AG20443 (cell line): ENCODE data around the gene TNS1.
"Not testable (repeated sequence)": the region's sequence is repeated elsewhere in the genome, so short reads cannot be mapped to it uniquely, and the experiment has no call there.

Experiments used
- DNase-seq: peaks from one replicate; pipeline ENCODE4 v3.0.0; 2012; ENCODE audit warnings: low spot score, mixed read lengths

The TNS1 gene

DNA sequence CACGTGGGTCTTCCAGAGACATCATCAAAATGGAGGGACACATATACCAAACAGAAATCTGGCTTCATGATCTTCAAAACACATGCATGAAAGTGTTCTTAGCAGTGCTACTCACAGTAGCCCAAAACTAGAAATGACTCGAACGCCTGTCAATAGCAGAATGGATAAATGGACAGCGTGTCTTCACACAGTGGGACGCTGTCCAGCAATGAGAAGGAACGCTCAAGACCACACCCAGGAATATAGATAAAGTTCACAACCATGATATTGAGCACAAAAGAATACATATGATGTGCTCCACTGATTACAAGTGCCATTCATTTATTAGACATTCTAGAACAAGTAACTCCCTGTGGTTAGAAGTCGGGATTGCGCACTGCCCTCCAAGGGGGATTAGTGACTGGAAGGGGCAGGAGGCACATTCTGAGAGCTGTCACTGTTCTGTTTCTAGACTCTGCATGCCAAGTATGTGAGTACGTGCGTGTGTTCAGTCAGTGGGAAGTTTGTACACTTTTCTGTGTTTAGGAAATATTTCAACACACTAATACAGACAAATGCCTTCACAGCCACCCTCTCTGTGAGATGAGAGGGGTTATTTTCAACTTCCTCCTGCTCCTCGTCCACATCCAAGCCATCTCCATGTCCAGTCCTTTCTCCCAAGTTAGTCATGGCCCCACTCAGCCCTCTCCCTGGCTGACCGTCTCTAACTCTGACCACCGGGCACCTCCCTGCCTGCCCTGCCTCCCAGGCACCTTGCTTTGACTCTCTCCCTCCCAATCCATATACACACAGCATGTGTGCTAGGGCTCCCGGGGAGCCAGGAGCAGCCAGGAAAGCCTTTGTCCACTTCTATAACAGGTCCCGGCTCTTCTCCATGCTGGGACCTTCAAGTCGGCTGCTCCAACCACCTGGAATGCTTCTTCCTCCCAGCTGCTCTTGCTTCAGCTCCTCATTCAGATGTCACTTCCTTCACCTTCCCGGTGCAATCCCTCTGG lies 26.9 kb upstream of the TNS1 start:
- DNase-seq: peak; percentile 12

DNA sequence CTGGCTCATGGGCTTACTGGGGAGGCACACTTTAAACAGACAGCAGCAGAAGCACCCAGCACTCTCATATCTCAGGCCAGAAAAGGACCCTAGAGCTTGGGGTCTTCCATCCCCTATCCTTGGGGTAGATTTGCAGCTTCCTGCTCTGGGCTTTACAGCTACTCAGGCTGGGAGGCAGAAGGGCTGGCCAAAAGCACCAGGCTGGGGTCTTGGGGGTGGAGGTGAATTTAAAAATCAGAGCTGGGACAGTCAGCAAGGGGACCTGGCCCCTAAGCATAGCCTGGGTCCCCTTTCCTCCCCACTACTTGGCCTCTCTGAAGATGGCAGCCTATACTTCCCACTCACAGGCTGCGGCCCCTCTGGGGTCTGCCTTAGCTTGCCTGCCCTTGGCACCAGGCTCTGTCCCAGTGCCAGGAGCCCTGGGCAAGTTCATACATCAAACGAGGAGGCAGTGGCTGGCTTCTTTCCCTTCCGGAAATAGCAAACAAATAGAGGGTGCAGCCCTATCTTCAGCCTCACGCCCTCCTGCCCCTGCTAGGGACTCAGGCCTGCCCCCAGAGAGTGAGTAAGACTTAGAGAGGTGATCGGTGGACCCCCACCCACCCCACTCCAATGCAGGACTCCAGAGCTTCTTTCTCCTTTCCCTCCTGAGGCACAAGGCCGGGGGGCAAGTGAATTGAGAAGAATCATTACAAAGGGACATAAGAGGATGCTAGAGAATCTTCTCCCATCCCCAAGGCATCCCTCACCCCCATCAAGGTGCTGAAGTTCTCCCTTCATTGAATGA lies 26.0 kb upstream of the TNS1 start:
- no peak for DNase-seq

GRCh38 chr2:218028189-218028495 lies 25.3 kb upstream of the TNS1 start:
- no peak for DNase-seq

DNA sequence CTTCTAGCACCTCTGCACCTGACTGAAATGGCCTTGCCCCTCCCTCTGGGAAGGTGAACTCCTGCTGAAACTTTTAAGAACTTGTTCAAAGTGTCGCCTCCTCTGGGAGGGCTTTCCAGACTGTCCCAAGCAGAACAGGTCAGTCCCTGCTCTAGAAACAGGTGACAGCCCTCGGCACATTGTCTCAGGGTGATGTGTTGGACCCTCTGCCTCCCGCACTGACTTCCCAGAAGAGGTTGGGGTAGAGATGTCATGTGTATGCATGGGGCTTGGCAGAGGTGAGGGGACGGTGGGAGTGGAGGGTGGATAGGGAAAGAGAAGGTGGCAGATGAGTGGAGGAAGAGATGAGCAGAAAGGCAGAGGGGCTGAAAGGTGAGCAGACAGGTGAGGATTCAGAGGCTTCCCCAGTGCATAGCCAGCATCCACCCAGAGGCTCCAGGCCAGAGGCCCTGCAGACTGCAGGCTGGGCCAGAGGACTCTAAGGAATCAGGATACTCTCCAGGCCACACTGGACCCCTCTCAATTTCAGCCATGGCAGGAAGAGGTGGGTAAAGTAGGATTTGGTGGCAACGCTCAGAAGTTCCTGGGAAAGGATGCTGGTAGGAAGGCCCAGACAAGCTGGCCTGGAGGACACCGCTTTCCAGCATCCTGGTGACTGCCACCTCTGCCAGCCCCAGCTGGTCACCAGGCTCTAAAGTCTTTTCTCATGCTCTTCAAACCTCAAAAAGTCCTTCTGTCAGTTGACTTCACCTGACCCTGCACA lies 24.8 kb upstream of the TNS1 start:
- DNase-seq: no peak

DNA sequence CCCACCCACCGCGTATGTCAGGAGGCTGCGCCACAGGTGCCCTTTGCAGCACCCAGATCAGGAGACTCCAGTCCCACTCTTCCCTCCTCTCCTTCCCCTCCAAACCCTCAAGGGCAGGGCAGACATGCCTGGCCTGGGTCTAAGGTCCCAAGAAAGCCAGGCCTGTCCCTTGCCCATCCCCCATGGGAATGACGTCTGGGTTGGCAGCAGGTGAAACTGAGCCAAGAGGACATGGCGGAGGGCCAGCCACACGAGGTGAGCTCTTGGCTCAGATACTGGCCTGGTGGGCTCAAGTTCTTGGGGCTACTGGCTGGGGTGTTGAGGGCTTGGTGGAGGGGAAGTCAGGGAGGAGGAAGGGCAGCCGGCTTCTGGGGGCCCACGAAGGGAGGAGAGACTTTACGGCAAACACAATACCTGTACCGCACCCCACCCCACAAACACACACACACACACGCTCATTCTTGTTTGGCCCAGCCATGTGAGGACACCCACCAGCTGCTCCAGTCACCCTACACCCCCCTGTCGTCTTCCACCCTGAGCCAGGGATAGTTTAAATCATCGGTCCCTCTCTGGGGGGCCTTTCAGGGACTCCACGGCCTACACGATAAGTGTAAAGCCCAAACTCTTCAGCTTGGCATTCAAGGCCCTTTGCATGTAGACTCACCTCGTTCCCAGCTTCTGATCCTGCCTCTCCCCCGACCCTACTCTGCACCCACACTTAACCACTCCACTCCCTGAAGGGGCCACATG lies 24.1 kb upstream of the TNS1 start:
- DNase-seq: no peak

DNA sequence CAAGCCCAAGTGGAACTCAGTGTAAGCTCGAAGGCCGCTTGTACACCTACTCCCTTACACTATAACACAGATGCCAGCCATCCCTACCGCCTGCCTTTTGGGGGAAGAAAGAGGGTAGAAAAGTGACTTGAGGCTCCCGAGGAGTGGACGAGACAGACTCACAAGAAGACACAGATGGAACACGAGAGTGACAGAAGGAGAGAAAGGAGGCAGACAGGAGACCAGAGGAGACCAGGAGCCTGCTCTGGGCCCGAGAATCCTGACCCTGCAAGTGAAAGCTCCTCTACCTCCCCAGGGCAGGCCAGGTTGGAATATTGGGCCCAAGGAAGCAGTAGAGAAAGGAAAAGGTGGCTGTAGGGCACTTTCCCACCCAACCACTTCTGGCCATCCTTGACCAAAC lies 23.4 kb upstream of the TNS1 start:
- no peak for DNase-seq

GRCh38 chr2:218024871-218025270 lies 22.1 kb upstream of the TNS1 start:
- DNase-seq: no peak

- DNase-seq: no peak
Observed at GRCh38 chr2:218024336-218024735, 21.5 kb upstream of the TNS1 start.

DNA sequence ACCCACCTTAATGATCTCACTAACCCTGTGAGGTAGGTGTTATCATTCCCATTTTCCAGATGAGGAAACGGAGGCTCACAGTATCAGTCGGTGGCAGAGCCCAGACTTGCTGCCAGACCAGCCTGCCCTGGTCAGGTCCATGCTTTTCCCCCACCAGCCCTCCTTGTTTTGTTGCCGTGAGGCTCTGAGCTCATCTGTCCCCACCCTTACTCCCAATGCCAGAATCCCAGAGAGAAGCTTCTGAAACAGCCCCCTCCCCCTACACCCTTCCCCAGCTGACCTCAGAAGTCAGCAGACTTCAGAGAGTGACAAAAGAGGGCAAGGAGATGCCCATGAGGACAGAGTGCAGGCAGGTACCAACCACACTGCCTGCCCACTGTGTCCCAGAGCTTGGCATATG lies 20.8 kb upstream of the TNS1 start:
- DNase-seq: no peak

DNA sequence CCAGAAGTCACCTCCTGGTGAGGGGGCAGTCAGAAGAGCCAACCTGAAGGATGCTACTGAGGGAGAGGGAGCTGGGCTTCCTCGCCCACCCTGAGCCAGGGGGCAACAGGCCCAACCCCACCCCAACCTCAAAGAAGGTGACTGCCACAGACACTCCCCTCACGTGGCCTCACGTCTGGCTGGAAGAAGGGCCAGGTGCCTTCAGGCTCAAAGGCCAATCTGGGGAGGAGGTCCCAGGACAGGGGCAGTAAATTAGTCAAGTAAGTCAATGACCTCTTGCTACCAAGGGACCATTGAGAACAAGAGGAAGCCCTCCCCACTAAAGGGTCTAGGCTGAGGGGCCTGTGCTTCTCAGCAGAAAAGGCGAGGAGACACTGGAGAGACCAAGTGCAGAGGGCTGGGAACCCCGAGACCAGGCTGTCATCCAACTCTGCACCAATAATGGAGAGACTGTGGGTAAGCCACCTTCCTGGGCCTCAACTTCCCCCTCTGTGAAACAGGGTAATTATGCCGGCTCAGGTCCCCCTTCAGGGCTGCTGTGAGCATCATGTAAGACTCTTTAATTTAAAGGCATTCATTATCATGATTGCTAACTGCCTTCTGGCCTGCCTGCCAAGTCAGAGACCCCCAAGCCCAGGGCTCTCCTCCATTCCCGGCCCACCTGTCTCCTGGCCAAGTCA lies 20.2 kb upstream of the TNS1 start:
- no peak for DNase-seq

DNA sequence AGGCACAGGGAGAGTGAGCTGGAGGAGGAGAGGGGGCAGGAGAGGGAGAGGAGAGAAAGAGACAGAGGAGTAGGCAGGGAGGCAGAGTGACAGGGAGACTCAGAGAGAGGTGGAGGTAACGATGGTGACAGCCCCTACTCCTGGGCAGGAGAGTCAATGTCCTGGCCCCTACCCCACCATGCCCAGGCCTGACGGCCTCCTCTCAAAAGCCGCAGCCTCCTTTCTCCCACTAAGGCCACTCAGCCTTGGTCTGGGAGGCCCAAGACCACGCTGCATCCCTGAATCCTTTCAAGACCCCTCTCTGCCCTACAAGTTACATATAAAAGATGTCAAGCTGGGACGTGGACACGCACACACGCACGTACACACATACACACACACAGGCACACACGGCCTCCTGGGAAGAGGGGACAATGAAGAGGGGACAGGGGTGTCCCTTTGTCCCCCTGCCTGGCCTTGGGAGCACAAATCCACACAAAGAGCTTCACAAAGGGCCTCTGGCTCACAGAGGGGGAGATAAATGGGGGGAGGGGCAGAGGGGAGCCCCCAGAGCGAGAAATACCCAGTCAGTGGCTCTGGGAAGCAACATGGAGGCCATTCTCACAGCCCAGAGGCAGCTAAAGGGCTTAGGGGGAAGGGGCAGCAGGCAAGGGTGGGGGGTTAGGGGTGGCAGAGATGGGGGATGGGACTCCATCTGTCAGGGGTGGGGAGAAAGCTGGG lies 19.5 kb upstream of the TNS1 start:
- no peak for DNase-seq

- no peak for DNase-seq
Observed at GRCh38 chr2:218021536-218022071, 18.8 kb upstream of the TNS1 start.

DNA sequence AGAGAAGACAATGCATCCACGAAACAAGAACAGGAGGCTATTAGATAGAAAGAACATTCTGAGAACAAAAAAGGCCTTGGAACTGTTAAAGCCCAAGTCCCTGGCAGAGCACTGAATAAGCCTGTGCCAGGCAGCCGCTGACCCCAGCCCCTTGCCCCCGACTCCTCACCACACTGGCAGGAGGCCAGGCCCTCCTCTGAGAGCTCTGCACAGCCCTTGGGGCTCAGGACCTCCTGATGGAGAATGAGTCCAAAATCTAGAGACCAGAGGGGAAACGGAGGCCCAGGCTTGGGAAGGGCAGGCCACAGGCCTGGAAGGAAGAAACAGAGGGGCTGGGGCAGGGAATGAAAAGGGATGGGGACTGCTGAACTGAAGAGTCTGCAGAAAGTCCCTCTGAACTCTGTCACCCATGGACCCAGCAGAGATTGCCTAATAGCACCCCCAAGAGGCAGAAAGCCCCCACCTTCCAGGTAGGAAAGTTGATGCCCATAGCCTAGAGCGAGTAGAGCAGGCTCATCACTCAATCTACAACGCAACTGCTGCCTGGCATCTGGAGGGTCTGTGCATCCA lies 18.3 kb upstream of the TNS1 start:
- DNase-seq: no peak

DNA sequence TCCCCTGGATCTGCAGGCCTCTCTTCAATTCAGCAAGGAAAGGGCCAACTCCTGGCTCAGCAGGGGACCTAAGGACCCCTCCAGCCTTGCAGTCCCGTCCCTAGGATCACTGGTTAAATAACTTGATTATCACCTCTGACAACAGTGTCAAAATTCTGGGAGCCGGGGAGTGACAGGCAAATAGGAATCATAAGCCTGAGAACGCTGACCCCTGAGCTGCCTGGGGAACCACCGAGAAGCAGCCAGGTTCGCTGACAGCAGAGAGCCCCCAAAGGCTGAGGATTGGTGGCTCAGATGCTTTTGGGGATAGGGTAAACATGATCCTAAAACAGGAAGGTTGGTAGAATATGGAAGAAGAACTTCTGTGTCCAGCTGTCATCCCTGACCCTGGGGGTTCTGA lies 17.5 kb upstream of the TNS1 start:
- DNase-seq: no peak

DNA sequence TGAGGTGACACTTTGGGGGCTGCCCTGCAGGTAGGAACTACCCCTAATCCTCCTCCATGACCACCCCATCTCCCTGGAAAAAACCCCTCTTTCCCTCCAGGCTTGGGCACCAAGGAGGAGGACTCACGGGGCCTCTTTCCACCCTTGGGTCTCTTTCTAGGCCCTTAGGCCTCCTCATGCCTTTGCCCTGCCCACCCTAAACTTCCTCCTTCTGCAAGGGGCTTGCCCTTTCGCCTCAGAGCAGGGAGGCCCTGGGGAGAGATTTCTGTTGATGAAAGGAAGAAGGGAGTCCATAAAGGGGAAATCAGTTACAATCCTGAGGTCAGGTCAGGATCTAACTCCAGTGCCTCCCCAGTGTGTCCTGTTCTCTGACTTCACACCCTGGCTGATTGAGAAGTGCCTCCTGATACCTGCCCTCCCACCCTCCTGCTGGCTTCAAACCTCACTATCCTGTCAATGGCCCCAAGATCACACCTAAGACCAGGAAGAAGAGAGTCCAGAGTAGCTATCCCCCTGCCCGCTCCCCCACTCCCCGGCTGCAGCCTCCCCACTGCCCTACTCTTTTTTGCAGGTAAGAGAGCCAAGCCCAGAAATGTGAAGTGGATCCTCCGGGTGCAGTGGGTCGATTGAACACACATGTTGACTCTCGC lies 16.7 kb upstream of the TNS1 start:
- no peak for DNase-seq

- not testable (repeated sequence) for DNase-seq
Observed at GRCh38 chr2:218018842-218019125, 16.0 kb upstream of the TNS1 start.

DNA sequence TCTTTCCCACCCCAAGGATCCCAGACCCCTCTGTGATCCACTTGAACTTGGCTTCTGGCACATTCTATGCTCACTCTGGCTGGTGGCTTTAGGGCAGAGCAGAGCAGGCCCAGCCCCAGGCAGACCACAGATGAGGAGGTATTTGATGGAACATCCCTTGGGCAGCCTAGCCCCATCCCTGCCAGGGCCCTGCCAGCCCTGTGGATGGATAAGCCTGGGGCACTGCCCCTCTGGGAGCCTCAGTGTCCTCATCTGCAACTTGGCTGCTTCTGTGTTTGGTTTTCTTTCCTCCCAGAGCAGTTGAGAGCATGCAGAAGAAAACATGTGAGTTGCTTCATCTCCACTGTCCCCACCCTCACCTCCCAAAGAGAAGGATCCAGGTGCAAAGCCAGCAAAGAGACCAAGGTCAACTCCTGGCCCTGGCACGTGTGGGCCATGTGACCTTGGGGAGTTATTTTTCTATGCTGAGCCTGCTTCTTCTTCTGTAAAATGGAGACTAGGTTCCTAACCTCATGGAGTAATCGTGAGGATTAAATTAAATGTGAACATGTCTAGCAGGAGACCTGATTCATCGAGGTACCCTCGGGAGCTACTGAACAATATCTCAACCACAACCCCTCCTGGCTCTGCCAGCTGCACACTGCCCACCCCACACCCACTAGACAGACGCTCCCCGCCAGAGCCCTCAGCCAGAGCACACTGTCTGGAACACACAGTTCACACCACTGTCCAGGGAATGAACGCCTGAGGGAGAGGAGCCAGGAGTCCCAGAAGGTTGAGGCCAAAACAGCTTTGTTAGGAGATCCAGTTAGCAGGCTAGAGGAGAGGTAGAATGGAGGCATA lies 14.6 kb upstream of the TNS1 start:
- no peak for DNase-seq

- DNase-seq: no peak
Observed at GRCh38 chr2:218016810-218017209, 14.0 kb upstream of the TNS1 start.
